Glutamatergic neuron (in vitro differentiated cells): ENCODE results near the gene XYLT1. TPM values are rescaled to one million over a fixed set of nuclear protein-coding genes. Genes with fewer than 3 reads are reported as not detected.

ENCODE experiments used
- DNase-seq: peaks from one replicate; pipeline ENCODE4 v3.0.0; 2022
- H3K27ac Mint-ChIP-seq: one replicate; pipeline ENCODE4 v1.8.0; 2020; ENCODE audit warnings: mild to moderate bottlenecking, mixed read lengths, inconsistent platforms; ENCODE audit not compliant: unreplicated experiment
- H3K27me3 Mint-ChIP-seq: one replicate; pipeline ENCODE4 v1.8.0; 2020; ENCODE audit warnings: mild to moderate bottlenecking, moderate library complexity, mixed read lengths, inconsistent platforms; ENCODE audit not compliant: unreplicated experiment
- H3K36me3 Mint-ChIP-seq: one replicate; pipeline ENCODE4 v1.8.0; 2020; ENCODE audit warnings: mild to moderate bottlenecking, mixed read lengths, inconsistent platforms; ENCODE audit not compliant: unreplicated experiment
- H3K4me1 Mint-ChIP-seq: one replicate; pipeline ENCODE4 v1.8.0; 2020; ENCODE audit warnings: mild to moderate bottlenecking, low read depth, mixed read lengths, inconsistent platforms; ENCODE audit not compliant: unreplicated experiment
- H3K4me3 Mint-ChIP-seq: one replicate; pipeline ENCODE4 v1.8.0; 2020; ENCODE audit warnings: mild to moderate bottlenecking, mixed read lengths, inconsistent platforms; ENCODE audit not compliant: unreplicated experiment
- H3K9me3 Mint-ChIP-seq: one replicate; pipeline ENCODE4 v1.8.0; 2020; ENCODE audit warnings: mild to moderate bottlenecking, moderate library complexity, mixed read lengths, inconsistent platforms; ENCODE audit not compliant: unreplicated experiment
- CTCF ChIP-seq: fragments of 200-600 bp; sonication (generic); IDR thresholded peaks from one replicate; pipeline ENCODE4 v1.5.0; 2021; ENCODE audit not compliant: partially characterized antibody, unreplicated experiment
- total RNA-seq: library from RNA; stranded (reverse); fragmentation: NEBNext Ultra II Directional; extraction: Animal tissue kit (Norgen Biotek cat#: 25700); gene quantifications from one replicate; pipeline ENCODE4 v1.2.1, GENCODE V29; 2021; ENCODE audit not compliant: unreplicated experiment

XYLT1 gene
- total RNA-seq, 1 donor from 2014 or later, result 18.4 TPM

DNA sequence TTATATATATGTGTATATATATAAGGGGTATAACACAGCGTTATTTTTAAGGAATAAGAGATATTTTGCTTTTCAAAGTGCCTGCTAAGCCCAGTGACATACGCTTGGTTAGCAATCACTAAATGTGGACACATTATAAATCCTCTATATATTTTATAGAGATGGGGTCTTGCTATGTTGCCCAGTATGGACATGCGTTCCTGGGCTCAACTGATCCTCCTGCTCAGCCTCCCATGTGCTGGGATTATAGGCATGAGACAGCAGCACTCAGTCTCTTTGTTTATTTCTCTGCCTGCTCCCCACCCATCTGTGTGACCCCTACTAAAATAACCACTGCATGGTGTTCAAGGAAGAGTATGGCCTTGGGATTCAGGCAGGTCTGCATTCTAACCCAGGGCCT lies 63.4 kb downstream of the XYLT1 start:
- H3K27ac Mint-ChIP-seq, result peak overlapping the region; percentile 82
- H3K9me3 Mint-ChIP-seq, result peaks cover 7% of the 10 kb centered on the region
- H3K36me3 Mint-ChIP-seq, result no peaks in the 10 kb centered on the region
- peaks cover 29% of the 10 kb centered on the region for H3K4me1 Mint-ChIP-seq
- TF ChIP-seq CTCF, result no peak
- no peak overlapping the region for H3K4me3 Mint-ChIP-seq
- peaks cover 6% of the 10 kb centered on the region for H3K27me3 Mint-ChIP-seq
- no peak for DNase-seq

- H3K9me3 Mint-ChIP-seq, result peaks cover 5% of the 10 kb centered on the region
- H3K4me1 Mint-ChIP-seq, result peaks cover 28% of the 10 kb centered on the region
- H3K27ac Mint-ChIP-seq, result peak overlapping the region; percentile 38
- no peak overlapping the region for H3K4me3 Mint-ChIP-seq
- peaks cover 6% of the 10 kb centered on the region for H3K27me3 Mint-ChIP-seq
- TF ChIP-seq CTCF, result no peak
- H3K36me3 Mint-ChIP-seq, result no peaks in the 10 kb centered on the region
- no peak for DNase-seq
Measured at GRCh38 chr16:17404941-17405689, 65.6 kb downstream of the XYLT1 start.

- peaks cover 5% of the 10 kb centered on the region for H3K9me3 Mint-ChIP-seq
- no peaks in the 10 kb centered on the region for H3K36me3 Mint-ChIP-seq
- no peak for DNase-seq
- H3K4me3 Mint-ChIP-seq, result no peak overlapping the region
- H3K4me1 Mint-ChIP-seq, result peaks cover 26% of the 10 kb centered on the region
- peaks cover 7% of the 10 kb centered on the region for H3K27me3 Mint-ChIP-seq
- no peak overlapping the region for H3K27ac Mint-ChIP-seq
- no peak for TF ChIP-seq CTCF
Measured at GRCh38 chr16:17403859-17404545, 66.8 kb downstream of the XYLT1 start.

DNA sequence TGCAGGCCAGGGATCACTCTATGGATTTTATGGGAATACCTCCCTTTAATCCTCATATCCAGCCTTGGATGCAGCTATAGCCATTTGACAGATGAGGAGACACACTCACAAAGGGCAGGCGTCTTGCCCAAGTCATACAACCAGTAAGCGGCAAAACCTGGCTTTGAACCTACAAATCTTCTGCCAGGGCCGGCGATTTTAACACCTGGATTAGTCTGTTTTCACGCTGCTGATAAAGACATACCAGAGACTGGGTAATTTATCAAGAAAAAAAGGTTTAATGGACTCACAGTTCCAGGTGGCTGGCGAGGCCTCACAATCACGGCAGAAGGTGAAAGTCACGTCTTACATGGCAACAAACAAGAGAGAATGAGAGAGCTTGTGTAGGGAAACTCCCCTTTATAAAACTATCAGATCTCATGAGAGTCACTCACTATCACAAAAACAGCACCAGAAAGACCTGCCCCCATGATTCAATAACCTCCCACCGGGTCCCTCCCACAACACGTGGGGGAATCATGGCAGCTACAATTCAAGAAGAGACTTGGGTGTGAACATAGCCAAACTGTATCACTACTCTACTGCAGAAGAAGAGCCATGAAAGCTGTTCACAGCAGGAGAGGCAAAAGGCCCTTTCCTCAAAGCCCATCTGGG lies 67.5 kb downstream of the XYLT1 start:
- Mint-ChIP-seq H3K9me3 (peaks cover 5% of the 10 kb centered on the region), H3K4me3 (no peak overlapping the region), H3K27me3 (peaks cover 8% of the 10 kb centered on the region), H3K36me3 (no peaks in the 10 kb centered on the region), H3K4me1 (peaks cover 27% of the 10 kb centered on the region), H3K27ac (no peak overlapping the region)
- no peak for DNase-seq
- no peak for TF ChIP-seq CTCF
